GM13976 (cell line): Measurements from ENCODE around the gene POLR1D.

Experiments
- DNase-seq: peaks from one replicate; pipeline ENCODE4 v3.0.0; 2012; ENCODE audit warnings: low spot score
- in situ Hi-C: fragments of 300-500 bp; cut with MboI; formaldehyde crosslinking; loops from one replicate; pipeline ENCODE4 v1.12.0; 2022; ENCODE audit warnings: low sequenced_read_pairs, mixed read lengths, inconsistent platforms; ENCODE audit not compliant: unreplicated experiment
- TF ChIP-seq, protein P1 (sequence below): IDR thresholded peaks from 2 replicates; pipeline ENCODE4 v1.5.1; 2012; ENCODE audit warnings: borderline replicate concordance, mild to moderate bottlenecking; ENCODE audit not compliant: insufficient read depth; ENCODE audit errors: extremely low read depth, missing control alignments, control extremely low read depth

Gene POLR1D

DNA sequence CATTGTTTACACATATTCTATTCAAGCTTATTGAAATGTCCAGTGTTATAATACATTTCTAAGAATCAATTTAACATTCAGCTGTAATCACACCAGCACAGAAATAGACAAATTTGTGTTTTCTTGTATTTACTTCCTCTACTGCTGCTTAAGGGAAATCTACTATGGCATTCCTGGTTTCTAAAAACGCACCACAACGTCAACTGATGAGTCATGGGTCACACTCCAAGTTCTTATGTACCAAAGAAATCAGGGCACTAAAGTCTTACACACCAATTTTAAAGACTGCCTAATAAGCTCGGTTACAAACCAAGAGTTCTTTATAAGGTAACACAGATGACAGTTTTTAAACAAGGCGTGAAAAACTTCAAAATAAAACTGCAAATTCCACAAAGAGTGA lies 14.6 kb upstream of the POLR1D start:
- no peak for DNase-seq
- in situ Hi-C loops, result no loop called here
- TF ChIP-seq, protein P1, sequence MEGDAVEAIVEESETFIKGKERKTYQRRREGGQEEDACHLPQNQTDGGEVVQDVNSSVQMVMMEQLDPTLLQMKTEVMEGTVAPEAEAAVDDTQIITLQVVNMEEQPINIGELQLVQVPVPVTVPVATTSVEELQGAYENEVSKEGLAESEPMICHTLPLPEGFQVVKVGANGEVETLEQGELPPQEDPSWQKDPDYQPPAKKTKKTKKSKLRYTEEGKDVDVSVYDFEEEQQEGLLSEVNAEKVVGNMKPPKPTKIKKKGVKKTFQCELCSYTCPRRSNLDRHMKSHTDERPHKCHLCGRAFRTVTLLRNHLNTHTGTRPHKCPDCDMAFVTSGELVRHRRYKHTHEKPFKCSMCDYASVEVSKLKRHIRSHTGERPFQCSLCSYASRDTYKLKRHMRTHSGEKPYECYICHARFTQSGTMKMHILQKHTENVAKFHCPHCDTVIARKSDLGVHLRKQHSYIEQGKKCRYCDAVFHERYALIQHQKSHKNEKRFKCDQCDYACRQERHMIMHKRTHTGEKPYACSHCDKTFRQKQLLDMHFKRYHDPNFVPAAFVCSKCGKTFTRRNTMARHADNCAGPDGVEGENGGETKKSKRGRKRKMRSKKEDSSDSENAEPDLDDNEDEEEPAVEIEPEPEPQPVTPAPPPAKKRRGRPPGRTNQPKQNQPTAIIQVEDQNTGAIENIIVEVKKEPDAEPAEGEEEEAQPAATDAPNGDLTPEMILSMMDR, result no peak

DNA sequence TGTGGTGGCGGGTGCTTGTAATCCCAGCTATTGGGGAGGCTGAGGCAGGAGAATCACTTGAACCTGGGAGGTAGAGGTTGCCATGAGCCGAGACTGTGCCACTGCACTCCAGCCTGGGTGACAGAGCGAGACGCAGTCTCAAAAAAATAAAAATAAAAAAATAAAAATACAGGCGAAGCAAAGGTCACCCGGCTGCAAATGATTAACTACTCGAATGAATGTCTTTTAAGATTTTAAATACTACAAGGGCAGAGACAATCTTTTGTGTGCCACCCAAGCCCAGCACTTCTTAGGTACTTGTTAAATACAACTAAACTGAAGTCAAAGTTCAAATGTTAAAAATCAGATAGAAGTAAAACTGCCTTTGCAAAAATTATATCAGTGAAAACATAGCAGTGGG lies 8.1 kb upstream of the POLR1D start:
- DNase-seq, result no peak
- TF ChIP-seq, protein P1, result no peak
- in situ Hi-C loops, result no loop called here

DNA sequence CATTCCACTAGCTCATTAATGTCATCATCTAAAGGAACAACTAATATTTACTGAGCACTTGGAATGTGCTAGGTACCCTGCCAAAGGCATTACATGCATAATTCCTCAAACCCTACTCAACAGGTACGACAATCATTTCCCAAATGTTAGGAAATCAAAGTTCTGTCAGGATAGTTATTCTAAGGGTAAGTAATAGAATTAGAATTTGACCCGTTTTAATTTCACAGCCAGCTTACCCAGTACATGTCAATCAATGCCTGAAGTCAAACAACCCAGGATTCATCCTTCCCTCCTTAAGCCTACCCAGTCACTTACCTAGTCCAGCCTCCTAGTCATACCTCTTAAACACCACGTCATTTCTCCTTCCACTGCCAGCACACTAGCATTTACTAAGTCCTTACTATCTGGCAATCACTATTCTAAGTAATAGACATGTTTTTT lies 3.8 kb upstream of the POLR1D start:
- DNase-seq, result no peak
- in situ Hi-C loops, result no loop called here
- TF ChIP-seq, protein P1, result no peak

DNA sequence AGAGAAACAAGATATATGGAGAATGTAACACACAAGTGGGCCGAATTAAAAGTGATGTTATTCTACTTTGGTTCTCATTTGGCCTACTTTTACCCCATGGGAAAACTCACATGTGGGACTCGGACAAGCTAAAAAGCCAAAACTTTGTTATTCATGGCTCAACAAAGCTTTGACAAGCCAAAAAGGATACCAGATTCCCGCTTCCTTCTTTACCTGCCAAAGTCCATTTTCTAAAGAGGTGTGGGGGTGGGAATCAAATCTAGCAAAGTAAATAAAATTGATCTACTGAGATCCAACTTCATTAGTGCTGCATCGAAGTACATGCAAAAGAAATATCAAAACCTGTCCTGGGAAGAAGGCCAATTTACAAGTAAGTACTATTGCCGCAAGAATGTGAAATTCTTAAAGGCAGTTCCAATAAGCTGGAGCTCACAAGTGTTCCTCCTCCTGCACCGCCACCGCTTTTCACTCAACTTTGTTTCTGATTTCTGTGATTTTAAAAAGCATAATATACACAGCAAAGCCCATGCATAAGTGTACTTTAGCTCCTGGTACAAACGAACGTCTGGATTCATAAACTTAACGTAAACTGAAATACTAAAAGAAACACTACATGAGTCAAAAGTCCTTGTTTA lies 2.5 kb upstream of the POLR1D start:
- TF ChIP-seq, protein P1, result no peak
- in situ Hi-C loops, result no loop called here
- no peak for DNase-seq

DNA sequence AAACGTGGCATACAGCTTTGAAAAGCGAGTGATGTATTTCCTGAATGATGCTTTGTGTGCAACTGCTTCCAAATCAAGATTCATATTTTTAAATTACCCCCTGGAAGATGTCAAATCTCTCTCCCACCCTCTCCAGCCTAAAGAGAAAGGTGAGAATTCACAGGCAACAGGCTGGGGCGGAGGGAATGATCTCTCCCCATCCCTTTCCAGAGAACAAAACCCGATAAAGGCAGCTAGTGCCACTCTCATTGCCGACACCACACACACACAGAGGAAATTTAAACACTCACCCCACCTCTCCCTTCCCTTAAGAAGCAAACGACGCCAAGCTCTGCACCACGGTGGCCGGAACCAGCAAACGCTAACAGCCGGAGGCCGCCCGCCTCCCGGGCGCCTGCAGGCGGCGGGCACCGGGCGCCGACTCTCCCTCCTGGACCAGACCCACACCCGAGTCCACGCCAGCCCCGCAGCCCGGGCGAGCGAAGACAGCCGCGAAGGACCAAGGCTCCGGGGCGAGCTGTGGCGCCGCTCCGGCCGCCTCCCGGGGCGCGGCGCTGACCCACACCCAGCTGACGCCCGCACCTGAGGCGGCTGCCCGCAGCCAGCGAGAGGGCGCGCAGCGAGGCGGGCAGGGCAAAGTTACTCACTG lies 1.8 kb upstream of the POLR1D start:
- in situ Hi-C loops, result no loop called here
- peak; percentile 62 for DNase-seq
- TF ChIP-seq, protein P1, result peak; percentile 9

DNA sequence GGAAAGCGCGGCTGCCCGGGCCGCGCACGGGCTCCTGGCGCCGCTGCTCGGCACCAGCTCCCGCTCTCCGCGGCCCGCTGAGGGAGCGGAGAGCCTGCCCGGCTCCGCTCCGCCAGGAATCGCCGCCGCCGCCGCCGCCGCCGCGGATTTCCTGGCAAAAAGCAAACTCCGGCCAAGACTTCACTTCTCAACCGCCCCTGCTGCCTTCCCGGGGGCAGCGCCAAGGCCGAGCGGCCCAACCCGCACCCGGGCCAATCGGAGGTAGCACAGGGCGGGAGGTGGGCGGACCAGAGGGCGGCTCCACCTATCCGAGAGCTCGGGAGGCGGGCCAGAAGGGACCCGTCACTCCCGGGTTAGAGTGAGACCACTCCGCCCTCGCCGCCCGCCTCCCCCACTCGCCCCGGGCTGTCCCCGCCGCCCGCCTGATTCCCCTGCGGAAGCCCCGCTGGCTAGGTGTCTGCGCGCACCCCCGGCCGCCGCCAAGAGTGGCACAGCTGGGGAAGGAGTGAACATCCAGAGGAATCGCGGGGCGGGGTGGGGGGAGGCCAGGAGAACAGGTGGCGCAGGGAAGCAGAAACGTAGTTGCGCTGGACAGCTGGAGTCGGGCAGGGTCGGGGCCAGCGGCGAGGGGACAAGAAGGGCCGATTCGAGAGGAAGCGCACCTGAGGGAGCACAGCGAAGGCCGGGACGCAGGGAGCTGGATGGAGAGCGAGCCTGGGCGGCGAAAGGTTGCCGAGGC lies 1.1 kb upstream of the POLR1D start, which contains the start of gene LNX2:
Gene LNX2, minus strand, starts transcription at position 153 of the 739 bp plus-strand sequence. CDS start 38,826 bp downstream, outside the sequence.
- in situ Hi-C loops, result no loop called here
- TF ChIP-seq, protein P1, result no peak

More for the DNA sequence above, 1.1 kb upstream of the POLR1D start, which contains the start of gene LNX2:
- peak; percentile 98 for DNase-seq
